Mesothelial cell of epicardium (in vitro differentiated cells): ENCODE data around the gene CDKN2AIPNL. TPM values are rescaled to one million over a fixed set of nuclear protein-coding genes. Genes with fewer than 3 reads are reported as not detected.

Experiments
- DNase-seq, 2 experiments: peaks; one replicate each; pipeline ENCODE4 v3.0.0; 2021; ENCODE audit warnings: low spot score in 2 of 2; ENCODE audit not compliant: unreplicated experiment in 2 of 2
- H3K27ac Mint-ChIP-seq: 2 replicates; pipeline ENCODE4 v1.8.0; 2021; ENCODE audit warnings: mixed read lengths
- H3K27me3 Mint-ChIP-seq: 2 replicates; pipeline ENCODE4 v1.8.0; 2021; ENCODE audit warnings: low read depth, mixed read lengths
- H3K36me3 Mint-ChIP-seq: 2 replicates; pipeline ENCODE4 v1.8.0; 2021; ENCODE audit warnings: mixed read lengths
- H3K4me1 Mint-ChIP-seq: 2 replicates; pipeline ENCODE4 v1.8.0; 2021; ENCODE audit warnings: mixed read lengths
- H3K4me3 Mint-ChIP-seq: 2 replicates; pipeline ENCODE4 v1.8.0; 2021; ENCODE audit warnings: mild to moderate bottlenecking, moderate library complexity, mixed read lengths
- H3K9me3 Mint-ChIP-seq: 2 replicates; pipeline ENCODE4 v1.8.0; 2021; ENCODE audit warnings: mixed read lengths
- total RNA-seq: library from RNA; stranded (reverse); gene quantifications from 3 replicates; pipeline ENCODE4 v1.2.1, GENCODE V29; 2021
- TF ChIP-seq, protein P1 (sequence below): fragments of 200-600 bp; sonication (generic); IDR thresholded peaks from one replicate; pipeline ENCODE4 v1.5.0; 2021; ENCODE audit warnings: antibody characterized with exemption; ENCODE audit not compliant: unreplicated experiment

Gene CDKN2AIPNL
- total RNA-seq, 1 donor from 2014 or later: 24.9 TPM

DNA sequence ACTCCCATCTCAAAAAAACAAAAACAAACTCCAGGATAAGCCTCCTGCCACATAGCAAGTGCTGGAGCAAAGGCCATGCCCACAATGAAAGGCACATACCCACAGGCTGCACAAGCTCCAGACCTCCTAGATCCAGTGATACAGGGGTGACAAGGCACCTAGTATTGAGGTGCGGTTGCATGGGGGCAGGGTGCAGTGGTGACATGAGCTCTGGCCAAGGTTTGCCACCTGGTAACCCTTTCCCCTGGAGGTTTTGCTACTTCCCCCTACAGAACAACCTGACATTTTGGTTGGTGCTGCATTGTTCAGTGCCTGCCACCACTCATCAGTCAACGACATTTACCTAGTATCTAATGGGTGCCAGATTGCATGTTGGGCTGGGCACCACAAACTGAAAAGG lies 14.5 kb downstream of the CDKN2AIPNL start:
- TF ChIP-seq, protein P1, sequence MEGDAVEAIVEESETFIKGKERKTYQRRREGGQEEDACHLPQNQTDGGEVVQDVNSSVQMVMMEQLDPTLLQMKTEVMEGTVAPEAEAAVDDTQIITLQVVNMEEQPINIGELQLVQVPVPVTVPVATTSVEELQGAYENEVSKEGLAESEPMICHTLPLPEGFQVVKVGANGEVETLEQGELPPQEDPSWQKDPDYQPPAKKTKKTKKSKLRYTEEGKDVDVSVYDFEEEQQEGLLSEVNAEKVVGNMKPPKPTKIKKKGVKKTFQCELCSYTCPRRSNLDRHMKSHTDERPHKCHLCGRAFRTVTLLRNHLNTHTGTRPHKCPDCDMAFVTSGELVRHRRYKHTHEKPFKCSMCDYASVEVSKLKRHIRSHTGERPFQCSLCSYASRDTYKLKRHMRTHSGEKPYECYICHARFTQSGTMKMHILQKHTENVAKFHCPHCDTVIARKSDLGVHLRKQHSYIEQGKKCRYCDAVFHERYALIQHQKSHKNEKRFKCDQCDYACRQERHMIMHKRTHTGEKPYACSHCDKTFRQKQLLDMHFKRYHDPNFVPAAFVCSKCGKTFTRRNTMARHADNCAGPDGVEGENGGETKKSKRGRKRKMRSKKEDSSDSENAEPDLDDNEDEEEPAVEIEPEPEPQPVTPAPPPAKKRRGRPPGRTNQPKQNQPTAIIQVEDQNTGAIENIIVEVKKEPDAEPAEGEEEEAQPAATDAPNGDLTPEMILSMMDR: no peak
- no peaks in the 10 kb centered on the region for H3K9me3 Mint-ChIP-seq
- H3K4me1 Mint-ChIP-seq: no peaks in the 10 kb centered on the region
- peaks cover 34% of the 10 kb centered on the region for H3K36me3 Mint-ChIP-seq
- no peak overlapping the region for H3K27ac Mint-ChIP-seq
- H3K4me3 Mint-ChIP-seq: no peak overlapping the region
- no peaks in the 10 kb centered on the region for H3K27me3 Mint-ChIP-seq
- no peak for DNase-seq

DNA sequence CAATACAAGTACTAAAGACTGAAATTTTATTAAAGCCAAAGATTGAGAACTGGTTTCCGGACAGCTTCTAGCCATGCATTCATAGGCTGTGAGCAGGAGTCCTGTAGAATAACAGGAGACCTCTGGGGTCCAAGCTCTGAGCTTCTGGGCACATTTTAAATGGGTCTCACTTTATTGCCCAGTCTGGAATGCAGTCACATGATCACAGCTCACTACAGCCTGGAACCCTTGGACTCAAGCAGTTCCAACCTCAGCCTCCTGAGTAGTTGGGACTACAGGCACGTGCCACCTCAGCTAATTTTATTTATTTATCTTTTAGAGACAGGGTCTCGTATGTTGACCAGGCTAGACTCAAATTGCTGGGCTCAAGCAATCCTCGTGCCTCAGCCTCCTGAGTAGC lies 15.4 kb downstream of the CDKN2AIPNL start:
- H3K4me1 Mint-ChIP-seq: no peaks in the 10 kb centered on the region
- H3K27me3 Mint-ChIP-seq: no peaks in the 10 kb centered on the region
- no peak overlapping the region for H3K4me3 Mint-ChIP-seq
- H3K27ac Mint-ChIP-seq: no peak overlapping the region
- H3K36me3 Mint-ChIP-seq: peaks cover 38% of the 10 kb centered on the region
- DNase-seq: no peak
- TF ChIP-seq, protein P1: no peak
- no peaks in the 10 kb centered on the region for H3K9me3 Mint-ChIP-seq

DNA sequence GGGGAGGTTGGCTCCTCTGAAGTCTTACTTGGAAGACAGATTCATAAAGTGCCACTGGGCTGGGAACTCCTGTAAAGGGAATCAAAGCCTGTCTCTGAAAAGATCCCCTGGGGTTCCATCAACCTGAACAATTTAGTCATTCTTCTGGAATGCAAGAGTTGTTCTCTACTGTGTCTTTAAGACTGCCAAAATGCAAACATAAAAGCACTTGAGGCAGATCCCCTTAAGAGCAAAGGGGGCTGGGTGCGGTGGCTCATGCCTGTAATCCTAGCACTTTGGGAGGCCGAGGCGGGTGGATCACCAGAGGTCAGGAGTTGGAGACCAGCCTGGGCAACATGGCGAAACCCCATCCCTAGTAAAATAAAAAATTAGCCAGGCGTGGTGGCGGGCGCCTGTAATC lies 16.7 kb downstream of the CDKN2AIPNL start:
- no peaks in the 10 kb centered on the region for H3K27me3 Mint-ChIP-seq
- H3K27ac Mint-ChIP-seq: no peak overlapping the region
- no peaks in the 10 kb centered on the region for H3K9me3 Mint-ChIP-seq
- TF ChIP-seq, protein P1: no peak
- H3K36me3 Mint-ChIP-seq: peaks cover 40% of the 10 kb centered on the region
- H3K4me1 Mint-ChIP-seq: no peaks in the 10 kb centered on the region
- no peak overlapping the region for H3K4me3 Mint-ChIP-seq
- DNase-seq: no peak

DNA sequence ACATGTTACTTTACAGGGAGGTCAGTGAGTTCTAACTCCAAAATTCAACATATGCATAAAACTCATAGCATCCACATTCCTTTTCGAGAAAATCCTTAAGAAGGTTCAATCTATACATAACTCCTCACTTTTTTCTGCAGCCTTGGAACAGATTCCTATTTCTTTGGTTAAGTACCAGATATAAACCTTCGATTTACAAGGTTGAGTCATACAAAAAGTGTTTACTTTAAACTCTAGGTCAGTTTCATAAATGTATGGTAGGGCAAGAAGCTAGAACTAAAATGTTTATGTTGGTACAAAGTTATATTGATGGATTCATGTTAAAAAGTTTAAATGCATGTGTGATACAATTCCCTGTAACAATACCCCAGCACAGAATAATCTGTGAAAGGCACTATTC lies 19.4 kb downstream of the CDKN2AIPNL start:
- Mint-ChIP-seq H3K9me3 (no peaks in the 10 kb centered on the region), H3K4me1 (no peaks in the 10 kb centered on the region), H3K36me3 (peaks cover 38% of the 10 kb centered on the region), H3K27me3 (no peaks in the 10 kb centered on the region), H3K4me3 (no peak overlapping the region), H3K27ac (no peak overlapping the region)
- no peak for DNase-seq
- TF ChIP-seq, protein P1: no peak

DNA sequence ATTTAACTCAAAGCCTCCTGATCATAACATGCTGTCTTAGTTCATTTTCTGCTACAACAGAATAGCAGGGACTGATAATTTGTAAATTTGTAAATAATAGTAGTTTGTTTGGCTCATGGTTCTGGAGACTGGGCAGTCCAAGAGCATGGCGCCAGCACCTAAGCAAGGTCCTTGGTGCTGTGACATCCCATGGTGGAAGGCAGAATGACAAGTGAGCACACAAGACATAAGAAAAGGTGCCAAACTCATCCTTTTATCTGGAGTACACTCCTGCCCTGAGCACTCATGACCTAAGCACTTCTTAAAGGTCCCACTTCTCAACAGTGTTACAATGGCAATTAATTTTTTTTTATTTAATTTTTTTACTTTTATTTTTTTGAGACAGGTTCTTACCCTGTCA lies 24.2 kb downstream of the CDKN2AIPNL start:
- H3K27me3 Mint-ChIP-seq: no peaks in the 10 kb centered on the region
- H3K4me3 Mint-ChIP-seq: no peak overlapping the region
- no peaks in the 10 kb centered on the region for H3K9me3 Mint-ChIP-seq
- no peak overlapping the region for H3K27ac Mint-ChIP-seq
- no peak for DNase-seq
- no peaks in the 10 kb centered on the region for H3K4me1 Mint-ChIP-seq
- H3K36me3 Mint-ChIP-seq: peaks cover 38% of the 10 kb centered on the region
- TF ChIP-seq, protein P1: no peak
